ENCODE results near the gene MRPS22. TPM values are rescaled to one million over a fixed set of nuclear protein-coding genes. Genes with fewer than 3 reads are reported as not detected.
A peak's percentile ranks its signal among the peaks of the same experiment; 100 is the strongest.

Gene MRPS22
- total and polyA plus RNA-seq, 2 of the 13 experiments (the other 11 are each of a cell fraction or from before 2014, with no cell fraction given), result 52.7 to 113 TPM

GRCh38 chr3:139309880-139310279 is 33.9 kb upstream of the MRPS22 start:
- DNase-seq (ENCODE audit: low spot score) (peak; percentile 19), FAIRE-seq (no peak), ATAC-seq (peak; percentile 31; the same call in 1 of the 3 replicates)
- H3K4me1 ChIP-seq (ENCODE audit: insufficient read depth, low read length), result no peaks in the 10 kb centered on the region
- 18% methylated on average over 4 of the region's 4 CpGs for WGBS (ENCODE audit: low lambda C conversion rate)
- no peak overlapping the region for H3K4me3 ChIP-seq (replicated peaks in 1 of 3; ENCODE audit: insufficient read depth in 1 of 3, low read depth in 2 of 3, low read length in 3 of 3)
- H3K79me2 ChIP-seq (ENCODE audit: insufficient read depth, low read length), result no peaks in the 10 kb centered on the region
- H2AFZ ChIP-seq (ENCODE audit: low read length), result no peak overlapping the region
- intact Hi-C loops (cut with micrococcal nuclease; ENCODE audit: unreplicated experiment) (no loop called here), in situ Hi-C loops (cut with HindIII; ENCODE audit: extremely low pct_ligation_motif_present, low pct_unique_long_range_greater_than_20kb) (no loop called here)
- H3K9ac ChIP-seq (ENCODE audit: insufficient read depth, low read depth, low read length), result no peak overlapping the region
- TF ChIP-seq ZNF20 (CRISPR knock-in tag; IDR thresholded peaks at IDR 0.05) (no peak), FOSL2 (CRISPR knock-in tag; IDR thresholded peaks at IDR 0.05) (peak; percentile 53)
- no peaks in the 10 kb centered on the region for H4K20me1 ChIP-seq (ENCODE audit: insufficient read depth, low read length)
- no peaks in the 10 kb centered on the region for H3K9me3 ChIP-seq (ENCODE audit: low read length)
- no TSS peak for BruUV-seq (replicated peaks)
- ChIA-PET POLR2A (no interaction called here), CTCF (ENCODE audit: low intra/inter-chr PET ratio, low total read pairs) (no interaction called here)
- no peaks in the 10 kb centered on the region for H3K36me3 ChIP-seq (replicated peaks in 1 of 2; ENCODE audit: control insufficient read depth in 1 of 2, insufficient read depth in 2 of 2, low read length in 2 of 2)
- no peaks in the 10 kb centered on the region; a peak in 1 of 5 replicates for H3K27me3 ChIP-seq (ENCODE audit: control insufficient read depth in 1 of 2, insufficient read depth in 2 of 2, low read length in 2 of 2)
- no peak overlapping the region for H3K27ac ChIP-seq (ENCODE audit: extremely low read length, insufficient read depth, low read length)
- no peak overlapping the region for H3K4me2 ChIP-seq (ENCODE audit: low read depth, low read length)

DNA sequence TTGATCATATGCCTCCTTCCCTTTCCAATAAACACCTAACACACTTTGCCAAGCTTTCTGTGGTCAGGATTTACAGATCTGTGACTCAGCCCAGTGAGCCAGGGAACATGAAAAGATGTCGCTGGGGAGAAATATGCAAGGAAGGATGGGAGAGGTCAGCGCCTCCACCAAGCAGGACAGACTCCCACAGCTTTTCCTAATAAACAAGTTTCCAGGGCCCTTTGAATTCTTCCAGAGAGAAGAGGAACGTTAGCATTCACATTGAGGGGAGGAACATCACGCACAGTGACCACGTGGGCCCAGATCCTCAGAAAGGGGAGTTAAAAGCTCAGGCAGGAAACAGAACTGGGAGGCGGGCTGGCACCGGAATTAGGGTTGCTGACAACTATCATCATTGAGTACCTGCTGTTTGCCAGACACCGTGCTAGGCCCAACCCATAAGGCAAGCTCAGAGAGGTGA is 33.3 kb upstream of the MRPS22 start:
- Histone ChIP-seq H3K27ac (ENCODE audit: extremely low read length, insufficient read depth, low read length) (no peak overlapping the region), H3K9me3 (ENCODE audit: low read length) (no peaks in the 10 kb centered on the region), H3K4me2 (ENCODE audit: low read depth, low read length) (no peak overlapping the region), H3K36me3 (replicated peaks in 1 of 2; ENCODE audit: control insufficient read depth in 1 of 2, insufficient read depth in 2 of 2, low read length in 2 of 2) (no peaks in the 10 kb centered on the region), H3K27me3 (ENCODE audit: control insufficient read depth in 1 of 2, insufficient read depth in 2 of 2, low read length in 2 of 2) (no peaks in the 10 kb centered on the region; a peak in 1 of 5 replicates), H3K79me2 (ENCODE audit: insufficient read depth, low read length) (no peaks in the 10 kb centered on the region), H4K20me1 (ENCODE audit: insufficient read depth, low read length) (no peaks in the 10 kb centered on the region), H3K9ac (ENCODE audit: insufficient read depth, low read depth, low read length) (no peak overlapping the region), H3K4me3 (replicated peaks in 1 of 3; ENCODE audit: insufficient read depth in 1 of 3, low read depth in 2 of 3, low read length in 3 of 3) (no peak overlapping the region), H3K4me1 (ENCODE audit: insufficient read depth, low read length) (no peaks in the 10 kb centered on the region), H2AFZ (ENCODE audit: low read length) (no peak overlapping the region)
- no peak for FAIRE-seq
- no peak for DNase-seq (ENCODE audit: low spot score)
- ChIA-PET CTCF (ENCODE audit: low intra/inter-chr PET ratio, low total read pairs) (no interaction called here), POLR2A (no interaction called here)
- in situ Hi-C loops (cut with HindIII; ENCODE audit: extremely low pct_ligation_motif_present, low pct_unique_long_range_greater_than_20kb), result no loop called here
- intact Hi-C loops (cut with micrococcal nuclease; ENCODE audit: unreplicated experiment), result no loop called here
- WGBS (ENCODE audit: low lambda C conversion rate), result 22% methylated on average over 7 of the region's 8 CpGs
- BruUV-seq (replicated peaks), result no TSS peak
- TF ChIP-seq, protein P1, sequence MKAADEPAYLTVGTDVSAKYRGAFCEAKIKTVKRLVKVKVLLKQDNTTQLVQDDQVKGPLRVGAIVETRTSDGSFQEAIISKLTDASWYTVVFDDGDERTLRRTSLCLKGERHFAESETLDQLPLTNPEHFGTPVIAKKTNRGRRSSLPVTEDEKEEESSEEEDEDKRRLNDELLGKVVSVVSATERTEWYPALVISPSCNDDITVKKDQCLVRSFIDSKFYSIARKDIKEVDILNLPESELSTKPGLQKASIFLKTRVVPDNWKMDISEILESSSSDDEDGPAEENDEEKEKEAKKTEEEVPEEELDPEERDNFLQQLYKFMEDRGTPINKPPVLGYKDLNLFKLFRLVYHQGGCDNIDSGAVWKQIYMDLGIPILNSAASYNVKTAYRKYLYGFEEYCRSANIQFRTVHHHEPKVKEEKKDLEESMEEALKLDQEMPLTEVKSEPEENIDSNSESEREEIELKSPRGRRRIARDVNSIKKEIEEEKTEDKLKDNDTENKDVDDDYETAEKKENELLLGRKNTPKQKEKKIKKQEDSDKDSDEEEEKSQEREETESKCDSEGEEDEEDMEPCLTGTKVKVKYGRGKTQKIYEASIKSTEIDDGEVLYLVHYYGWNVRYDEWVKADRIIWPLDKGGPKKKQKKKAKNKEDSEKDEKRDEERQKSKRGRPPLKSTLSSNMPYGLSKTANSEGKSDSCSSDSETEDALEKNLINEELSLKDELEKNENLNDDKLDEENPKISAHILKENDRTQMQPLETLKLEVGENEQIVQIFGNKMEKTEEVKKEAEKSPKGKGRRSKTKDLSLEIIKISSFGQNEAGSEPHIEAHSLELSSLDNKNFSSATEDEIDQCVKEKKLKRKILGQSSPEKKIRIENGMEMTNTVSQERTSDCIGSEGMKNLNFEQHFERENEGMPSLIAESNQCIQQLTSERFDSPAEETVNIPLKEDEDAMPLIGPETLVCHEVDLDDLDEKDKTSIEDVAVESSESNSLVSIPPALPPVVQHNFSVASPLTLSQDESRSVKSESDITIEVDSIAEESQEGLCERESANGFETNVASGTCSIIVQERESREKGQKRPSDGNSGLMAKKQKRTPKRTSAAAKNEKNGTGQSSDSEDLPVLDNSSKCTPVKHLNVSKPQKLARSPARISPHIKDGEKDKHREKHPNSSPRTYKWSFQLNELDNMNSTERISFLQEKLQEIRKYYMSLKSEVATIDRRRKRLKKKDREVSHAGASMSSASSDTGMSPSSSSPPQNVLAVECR (CRISPR knock-in tag; IDR thresholded peaks at IDR 0.05; ENCODE audit: borderline replicate concordance), result no peak
- TF ChIP-seq, protein P2, sequence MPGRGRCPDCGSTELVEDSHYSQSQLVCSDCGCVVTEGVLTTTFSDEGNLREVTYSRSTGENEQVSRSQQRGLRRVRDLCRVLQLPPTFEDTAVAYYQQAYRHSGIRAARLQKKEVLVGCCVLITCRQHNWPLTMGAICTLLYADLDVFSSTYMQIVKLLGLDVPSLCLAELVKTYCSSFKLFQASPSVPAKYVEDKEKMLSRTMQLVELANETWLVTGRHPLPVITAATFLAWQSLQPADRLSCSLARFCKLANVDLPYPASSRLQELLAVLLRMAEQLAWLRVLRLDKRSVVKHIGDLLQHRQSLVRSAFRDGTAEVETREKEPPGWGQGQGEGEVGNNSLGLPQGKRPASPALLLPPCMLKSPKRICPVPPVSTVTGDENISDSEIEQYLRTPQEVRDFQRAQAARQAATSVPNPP (CRISPR knock-in tag; IDR thresholded peaks at IDR 0.05), result no peak
- ATAC-seq, result no peak

All from HepG2 (cell line).